ENCODE data around the gene CFAP20DC.
"Not testable (repeated sequence)": the region's sequence is repeated elsewhere in the genome, so short reads cannot be mapped to it uniquely, and the experiment has no call there.

The CFAP20DC gene

GRCh38 chr3:58697561-58697960 lies 352.3 kb downstream of the CFAP20DC start:
- TF ChIP-seq, protein P1, sequence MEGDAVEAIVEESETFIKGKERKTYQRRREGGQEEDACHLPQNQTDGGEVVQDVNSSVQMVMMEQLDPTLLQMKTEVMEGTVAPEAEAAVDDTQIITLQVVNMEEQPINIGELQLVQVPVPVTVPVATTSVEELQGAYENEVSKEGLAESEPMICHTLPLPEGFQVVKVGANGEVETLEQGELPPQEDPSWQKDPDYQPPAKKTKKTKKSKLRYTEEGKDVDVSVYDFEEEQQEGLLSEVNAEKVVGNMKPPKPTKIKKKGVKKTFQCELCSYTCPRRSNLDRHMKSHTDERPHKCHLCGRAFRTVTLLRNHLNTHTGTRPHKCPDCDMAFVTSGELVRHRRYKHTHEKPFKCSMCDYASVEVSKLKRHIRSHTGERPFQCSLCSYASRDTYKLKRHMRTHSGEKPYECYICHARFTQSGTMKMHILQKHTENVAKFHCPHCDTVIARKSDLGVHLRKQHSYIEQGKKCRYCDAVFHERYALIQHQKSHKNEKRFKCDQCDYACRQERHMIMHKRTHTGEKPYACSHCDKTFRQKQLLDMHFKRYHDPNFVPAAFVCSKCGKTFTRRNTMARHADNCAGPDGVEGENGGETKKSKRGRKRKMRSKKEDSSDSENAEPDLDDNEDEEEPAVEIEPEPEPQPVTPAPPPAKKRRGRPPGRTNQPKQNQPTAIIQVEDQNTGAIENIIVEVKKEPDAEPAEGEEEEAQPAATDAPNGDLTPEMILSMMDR (IDR thresholded peaks at IDR 0.05; ENCODE audit: low read depth, low read length): no peak
- TF ChIP-seq POLR2A (IDR thresholded peaks at IDR 0.05; ENCODE audit: extremely low read depth, insufficient read length) (no peak), MYC (IDR thresholded peaks at IDR 0.05; ENCODE audit: low read depth, low read length) (no peak)
- TF ChIP-seq, protein P2, sequence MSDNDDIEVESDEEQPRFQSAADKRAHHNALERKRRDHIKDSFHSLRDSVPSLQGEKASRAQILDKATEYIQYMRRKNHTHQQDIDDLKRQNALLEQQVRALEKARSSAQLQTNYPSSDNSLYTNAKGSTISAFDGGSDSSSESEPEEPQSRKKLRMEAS (IDR thresholded peaks at IDR 0.05; ENCODE audit: low read depth, low read length): no peak
- H3K4me3 ChIP-seq (ENCODE audit: low read depth, low read length): no peak overlapping the region
- no peak for DNase-seq (ENCODE audit: low read depth)

DNA sequence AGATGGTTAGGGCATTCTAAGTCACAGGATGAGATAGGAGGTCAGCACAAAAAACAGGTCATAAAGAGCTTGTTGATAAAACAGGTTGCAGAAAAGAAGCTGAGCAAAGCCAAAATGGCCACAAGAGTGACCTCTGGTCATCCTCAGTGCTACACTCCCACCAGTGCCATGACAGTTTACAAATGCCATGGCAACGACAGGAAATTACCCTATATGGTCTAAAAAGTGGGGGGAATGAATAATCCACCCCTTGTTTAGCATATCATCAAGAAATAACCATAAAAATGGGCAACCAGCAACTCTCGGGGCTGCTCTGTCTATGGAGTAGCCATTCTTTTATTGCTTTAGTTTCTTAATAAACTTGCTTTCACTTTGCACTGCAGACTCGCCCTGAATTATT lies 353.0 kb downstream of the CFAP20DC start:
- H3K4me3 ChIP-seq (ENCODE audit: low read depth, low read length); DNase-seq (ENCODE audit: low read depth): not testable (repeated sequence)

DNA sequence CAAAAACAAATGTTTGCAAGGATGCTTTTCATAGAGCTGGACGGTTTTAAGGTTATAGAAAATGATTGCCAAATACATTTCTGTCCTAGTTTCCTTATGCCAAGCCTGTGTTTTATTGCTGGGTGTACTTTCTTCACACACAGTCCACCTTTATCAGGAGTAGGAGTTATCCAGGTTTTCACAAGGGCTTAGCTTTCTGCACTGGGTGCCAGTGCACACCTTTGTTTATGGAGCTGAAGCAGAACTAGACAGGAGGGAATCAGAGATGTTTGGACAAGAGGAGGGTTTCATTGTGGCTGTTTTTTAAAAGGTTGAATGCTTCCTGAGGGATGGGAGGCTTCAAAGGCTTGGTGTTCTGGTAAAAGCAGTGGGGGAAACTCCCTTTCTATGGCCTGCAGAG lies 353.7 kb downstream of the CFAP20DC start:
- H3K4me3 ChIP-seq (ENCODE audit: low read depth, low read length): no peak overlapping the region
- TF ChIP-seq POLR2A (IDR thresholded peaks at IDR 0.05; ENCODE audit: extremely low read depth, insufficient read length): no peak
- TF ChIP-seq MYC (IDR thresholded peaks at IDR 0.05; ENCODE audit: low read depth, low read length): no peak
- TF ChIP-seq, protein P2 (IDR thresholded peaks at IDR 0.05; ENCODE audit: low read depth, low read length): no peak
- TF ChIP-seq, protein P1 (IDR thresholded peaks at IDR 0.05; ENCODE audit: low read depth, low read length): no peak
- no peak for DNase-seq (ENCODE audit: low read depth)

- not testable (repeated sequence) for H3K4me3 ChIP-seq (ENCODE audit: low read depth, low read length); DNase-seq (ENCODE audit: low read depth)
Observed at GRCh38 chr3:58695284-58695683, 354.5 kb downstream of the CFAP20DC start.

DNA sequence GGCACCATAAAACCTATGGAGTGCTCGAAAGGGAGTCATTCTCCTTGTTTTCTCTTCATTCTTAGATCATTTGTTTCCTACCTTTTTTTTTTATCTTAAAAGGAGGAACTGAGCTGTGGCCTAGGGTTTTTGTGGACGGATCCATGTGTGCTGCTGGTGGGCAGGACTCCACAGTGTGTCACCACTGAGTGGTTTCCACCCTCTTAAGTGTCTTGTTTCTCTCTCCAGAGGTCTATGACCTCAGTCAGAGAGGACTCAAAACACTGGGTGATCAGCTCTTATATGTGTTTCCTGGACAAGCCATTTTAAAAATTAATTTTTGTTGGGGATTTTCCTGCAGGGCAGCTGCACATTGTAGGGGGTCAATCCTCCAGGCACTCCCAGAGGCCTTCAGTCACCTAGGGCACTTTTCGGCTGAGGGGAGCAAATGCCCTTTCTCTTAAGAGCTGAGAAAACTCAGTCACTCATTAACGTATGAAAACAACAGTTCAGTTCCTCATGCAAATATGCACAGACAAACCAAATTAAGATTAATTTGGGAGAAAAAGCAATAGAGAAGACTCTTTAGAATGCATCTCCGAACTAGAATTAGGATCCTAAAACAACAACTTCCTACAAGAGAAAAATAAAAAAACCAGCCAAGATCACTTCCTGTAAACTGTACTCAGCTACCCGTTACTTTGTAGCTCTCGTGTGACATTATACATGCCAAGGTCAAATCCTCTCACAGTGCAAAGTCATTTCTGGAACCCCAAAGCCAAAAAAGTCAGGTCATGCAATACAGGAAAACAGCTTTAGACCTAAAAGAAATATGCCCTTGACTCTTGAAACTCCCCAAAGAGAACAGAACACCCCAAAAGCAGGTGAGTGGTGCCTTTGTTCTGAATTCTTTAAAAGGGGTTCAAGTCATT lies 355.6 kb downstream of the CFAP20DC start:
- H3K4me3 ChIP-seq (ENCODE audit: low read depth, low read length): no peak overlapping the region
- DNase-seq (ENCODE audit: low read depth): no peak
- TF ChIP-seq POLR2A (IDR thresholded peaks at IDR 0.05; ENCODE audit: extremely low read depth, insufficient read length) (no peak), MYC (IDR thresholded peaks at IDR 0.05; ENCODE audit: low read depth, low read length) (no peak)
- TF ChIP-seq, protein P2 (IDR thresholded peaks at IDR 0.05; ENCODE audit: low read depth, low read length): no peak
- TF ChIP-seq, protein P1 (IDR thresholded peaks at IDR 0.05; ENCODE audit: low read depth, low read length): no peak

GRCh38 chr3:58692484-58692883 lies 357.3 kb downstream of the CFAP20DC start:
- no peak for DNase-seq (ENCODE audit: low read depth)
- TF ChIP-seq, protein P1 (IDR thresholded peaks at IDR 0.05; ENCODE audit: low read depth, low read length): no peak
- no peak for TF ChIP-seq POLR2A (IDR thresholded peaks at IDR 0.05; ENCODE audit: extremely low read depth, insufficient read length)
- TF ChIP-seq MYC (IDR thresholded peaks at IDR 0.05; ENCODE audit: low read depth, low read length): no peak
- TF ChIP-seq, protein P2 (IDR thresholded peaks at IDR 0.05; ENCODE audit: low read depth, low read length): no peak

More at GRCh38 chr3:58692484-58692883, 357.3 kb downstream of the CFAP20DC start:
- no peak overlapping the region for H3K4me3 ChIP-seq (ENCODE audit: low read depth, low read length)
